Femur (tissue), 1 donor: ENCODE measurements around the gene CLIC6.
"Not testable (repeated sequence)": the region's sequence is repeated elsewhere in the genome, so short reads cannot be mapped to it uniquely, and the experiment has no call there.

Experiments
- DNase-seq: peaks from one replicate; pipeline ENCODE4 v3.0.0-alpha.2; 2017

CLIC6 gene

GRCh38 chr21:34695434-34695833 lies 26.6 kb downstream of the CLIC6 start:
- DNase-seq, result no peak

- no peak for DNase-seq
Observed at GRCh38 chr21:34696121-34696520, 27.3 kb downstream of the CLIC6 start.

- DNase-seq, result no peak
Observed at GRCh38 chr21:34697826-34698225, 29.0 kb downstream of the CLIC6 start.

- DNase-seq, result no peak
Observed at GRCh38 chr21:34698270-34699015, 29.6 kb downstream of the CLIC6 start.

GRCh38 chr21:34700605-34701004 lies 31.8 kb downstream of the CLIC6 start:
- DNase-seq, result no peak

GRCh38 chr21:34701726-34702125 lies 32.9 kb downstream of the CLIC6 start:
- DNase-seq, result peak; percentile 32

GRCh38 chr21:34702341-34703170 lies 33.8 kb downstream of the CLIC6 start:
- peak; percentile 40 for DNase-seq

GRCh38 chr21:34703571-34703970 lies 34.8 kb downstream of the CLIC6 start:
- no peak for DNase-seq

- no peak for DNase-seq
Observed at GRCh38 chr21:34704119-34704518, 35.3 kb downstream of the CLIC6 start.

- DNase-seq, result peak; percentile 38
Observed at GRCh38 chr21:34705011-34705410, 36.2 kb downstream of the CLIC6 start.

- DNase-seq, result no peak
Observed at GRCh38 chr21:34706337-34706736, 37.5 kb downstream of the CLIC6 start.

GRCh38 chr21:34707876-34708325 lies 39.1 kb downstream of the CLIC6 start:
- DNase-seq, result no peak

GRCh38 chr21:34713621-34714020 lies 44.8 kb downstream of the CLIC6 start:
- no peak for DNase-seq

GRCh38 chr21:34715518-34715917 lies 46.7 kb downstream of the CLIC6 start:
- no peak for DNase-seq

GRCh38 chr21:34715985-34716596 lies 47.3 kb downstream of the CLIC6 start:
- DNase-seq, result no peak

- not testable (repeated sequence) for DNase-seq
Observed at GRCh38 chr21:34718529-34718928, 49.7 kb downstream of the CLIC6 start.

GRCh38 chr21:34722684-34723300 lies 54.0 kb downstream of the CLIC6 start:
- DNase-seq, result no peak

- no peak for DNase-seq
Observed at GRCh38 chr21:34724131-34724856, 55.5 kb downstream of the CLIC6 start.

- DNase-seq, result no peak
Observed at GRCh38 chr21:34724857-34725195, 56.0 kb downstream of the CLIC6 start.

- no peak for DNase-seq
Observed at GRCh38 chr21:34726627-34727337, 58.0 kb downstream of the CLIC6 start.

- DNase-seq, result no peak
Observed at GRCh38 chr21:34728479-34728878, 59.7 kb downstream of the CLIC6 start.

GRCh38 chr21:34730194-34730593 lies 61.4 kb downstream of the CLIC6 start:
- no peak for DNase-seq
